RPMI8226 (cell line): ENCODE data around the gene KCNIP2.

Experiments used
- DNase-seq: peaks from one replicate; pipeline ENCODE4 v3.0.0-alpha.2; 2015

KCNIP2 gene

GRCh38 chr10:101843032-101844021, at the start of gene KCNIP2:
Gene KCNIP2 (minus strand): TSS chr10:101843800. CDS start chr10:101843568, 232 bp downstream.
- DNase-seq = peak; percentile 33

GRCh38 chr10:101892782-101893391, 49.3 kb upstream of the KCNIP2 start:
- no peak for DNase-seq

GRCh38 chr10:101889256-101890210, 45.9 kb upstream of the KCNIP2 start:
- peak; percentile 63 for DNase-seq

GRCh38 chr10:101888251-101888949, 44.8 kb upstream of the KCNIP2 start:
- no peak for DNase-seq

GRCh38 chr10:101887775-101888174, 44.2 kb upstream of the KCNIP2 start:
- no peak for DNase-seq

- no peak for DNase-seq
Measured at GRCh38 chr10:101886521-101887312, 43.1 kb upstream of the KCNIP2 start.

- DNase-seq = no peak
Measured at GRCh38 chr10:101881036-101881774, 37.6 kb upstream of the KCNIP2 start.

GRCh38 chr10:101880232-101880573, 36.6 kb upstream of the KCNIP2 start:
- no peak for DNase-seq

GRCh38 chr10:101879456-101880231, 36.0 kb upstream of the KCNIP2 start:
- DNase-seq = no peak

GRCh38 chr10:101878869-101879268, 35.3 kb upstream of the KCNIP2 start:
- no peak for DNase-seq

- DNase-seq = no peak
Measured at GRCh38 chr10:101875068-101875688, 31.6 kb upstream of the KCNIP2 start.

GRCh38 chr10:101874252-101874651, 30.7 kb upstream of the KCNIP2 start:
- no peak for DNase-seq

- no peak for DNase-seq
Measured at GRCh38 chr10:101867931-101868330, 24.3 kb upstream of the KCNIP2 start.

GRCh38 chr10:101859530-101859929, 15.9 kb upstream of the KCNIP2 start:
- no peak for DNase-seq

- no peak for DNase-seq
Measured at GRCh38 chr10:101858723-101859500, 15.3 kb upstream of the KCNIP2 start.

- DNase-seq = no peak
Measured at GRCh38 chr10:101857802-101858476, 14.3 kb upstream of the KCNIP2 start.

GRCh38 chr10:101856626-101857025, 13.0 kb upstream of the KCNIP2 start:
- DNase-seq = no peak
